ENCODE measurements around the gene DNLZ. TPM values are rescaled to one million over a fixed set of nuclear protein-coding genes. Genes with fewer than 3 reads are reported as not detected.

Gene DNLZ
- 18.9 TPM for polyA plus RNA-seq (2013, experiment 1 of 2)
- 19.7 TPM for polyA plus RNA-seq (2013, experiment 2 of 2)

- H3K27ac ChIP-seq (ENCODE audit: low read depth, low read length), result peak within 1 kb of the TSS; percentile 91
- no peak within 1 kb of the TSS for H2BK5ac ChIP-seq (ENCODE audit: low read length)
- peak within 1 kb of the TSS; percentile 98 for H3K56ac ChIP-seq (ENCODE audit: low read length)
These were observed at the start of gene DNLZ for GRCh38 chr9:136363106-136363948. DNLZ (minus strand) TSS chr9:136363744; CDS start chr9:136363714, 30 bp downstream.

GRCh38 chr9:136412962-136413361, 49.4 kb upstream of the DNLZ start:
- H3K18ac ChIP-seq (ENCODE audit: low read length), result no peak overlapping the region
- H3K79me2 ChIP-seq (ENCODE audit: control insufficient read depth, insufficient read depth, low read length), result peaks cover 42% of the 10 kb centered on the region
- no peak overlapping the region for H2BK5ac ChIP-seq (ENCODE audit: low read length)
- WGBS (ENCODE audit: extremely low coverage, insufficient coverage, low lambda C conversion rate), result no CpG with 5 or more reads among the region's 9 CpGs
- H2BK120ac ChIP-seq (ENCODE audit: low read depth, low read length), result no peak overlapping the region
- no peak overlapping the region for H3K4me2 ChIP-seq (ENCODE audit: low read length)
- no peak overlapping the region for H3K23ac ChIP-seq (ENCODE audit: low read length)
- peaks cover 5% of the 10 kb centered on the region for H3K4me1 ChIP-seq (ENCODE audit: control insufficient read depth, low read depth, low read length)
- no peaks in the 10 kb centered on the region for H3K27me3 ChIP-seq (ENCODE audit: insufficient read depth, low read length, poor library complexity)
- no peak overlapping the region for H4K5ac ChIP-seq (ENCODE audit: low read length)
- no peak overlapping the region for H3K9ac ChIP-seq (ENCODE audit: low read length)
- no peak overlapping the region for H4K8ac ChIP-seq (ENCODE audit: low read depth, low read length)
- no peak overlapping the region for H2BK15ac ChIP-seq (replicated peaks; ENCODE audit: low read depth)
- peaks cover 30% of the 10 kb centered on the region for H3K79me1 ChIP-seq (ENCODE audit: low read length)
- H3K36me3 ChIP-seq (ENCODE audit: control insufficient read depth, insufficient read depth, low read length), result peaks cover 21% of the 10 kb centered on the region
- H3K4ac ChIP-seq (ENCODE audit: low read depth, low read length), result no peak overlapping the region
- no peak for DNase-seq
- no peak overlapping the region for H3K56ac ChIP-seq (ENCODE audit: low read length)
- no peak overlapping the region for H3K4me3 ChIP-seq (ENCODE audit: low read length)
- no peak overlapping the region for H3K27ac ChIP-seq (ENCODE audit: low read depth, low read length)
- no peak overlapping the region for H2AK5ac ChIP-seq (ENCODE audit: low read length)

More at GRCh38 chr9:136363106-136363948, at the start of gene DNLZ:
- Histone ChIP-seq H3K79me2 (ENCODE audit: control insufficient read depth, insufficient read depth, low read length) (no peaks in the 10 kb centered on the region), H2BK15ac (replicated peaks; ENCODE audit: low read depth) (no peak within 1 kb of the TSS), H3K4me1 (ENCODE audit: control insufficient read depth, low read depth, low read length) (peaks cover 2% of the 10 kb centered on the region), H3K9ac (ENCODE audit: low read length) (peak within 1 kb of the TSS; percentile 94), H3K27me3 (ENCODE audit: insufficient read depth, low read length, poor library complexity) (no peaks in the 10 kb centered on the region), H3K18ac (ENCODE audit: low read length) (peak within 1 kb of the TSS; percentile 89), H3K23ac (ENCODE audit: low read length) (peak within 1 kb of the TSS; percentile 66), H3K4me3 (ENCODE audit: low read length) (peak within 1 kb of the TSS; percentile 82), H3K4ac (ENCODE audit: low read depth, low read length) (peak within 1 kb of the TSS; percentile 90), H3K4me2 (ENCODE audit: low read length) (peak within 1 kb of the TSS; percentile 31), H3K79me1 (ENCODE audit: low read length) (peaks cover 3% of the 10 kb centered on the region), H4K8ac (ENCODE audit: low read depth, low read length) (peak within 1 kb of the TSS; percentile 93), H2BK120ac (ENCODE audit: low read depth, low read length) (peak within 1 kb of the TSS; percentile 9), H4K5ac (ENCODE audit: low read length) (no peak within 1 kb of the TSS), H3K36me3 (ENCODE audit: control insufficient read depth, insufficient read depth, low read length) (no peaks in the 10 kb centered on the region), H2AK5ac (ENCODE audit: low read length) (peak within 1 kb of the TSS; percentile 58)
- WGBS (ENCODE audit: extremely low coverage, insufficient coverage, low lambda C conversion rate), result no CpG with 5 or more reads among the region's 97 CpGs
- peak; percentile 96 for DNase-seq

GRCh38 chr9:136411378-136411777, 47.8 kb upstream of the DNLZ start:
- whole genome bisulfite sequencing (ENCODE audit: extremely low coverage, insufficient coverage, low lambda C conversion rate), result no CpG with 5 or more reads among the region's 4 CpGs
- no peak overlapping the region for H4K8ac ChIP-seq (ENCODE audit: low read depth, low read length)
- H3K4me2 ChIP-seq (ENCODE audit: low read length), result peak overlapping the region; percentile 45
- no peak overlapping the region for H3K4ac ChIP-seq (ENCODE audit: low read depth, low read length)
- no peak overlapping the region for H2BK120ac ChIP-seq (ENCODE audit: low read depth, low read length)
- H3K79me2 ChIP-seq (ENCODE audit: control insufficient read depth, insufficient read depth, low read length), result peaks cover 42% of the 10 kb centered on the region
- peak overlapping the region; percentile 85 for H3K9ac ChIP-seq (ENCODE audit: low read length)
- no peak overlapping the region for H3K18ac ChIP-seq (ENCODE audit: low read length)
- H3K27me3 ChIP-seq (ENCODE audit: insufficient read depth, low read length, poor library complexity), result no peaks in the 10 kb centered on the region
- no peak overlapping the region for H2BK5ac ChIP-seq (ENCODE audit: low read length)
- peak overlapping the region; percentile 92 for H3K56ac ChIP-seq (ENCODE audit: low read length)
- H2AK5ac ChIP-seq (ENCODE audit: low read length), result no peak overlapping the region
- peaks cover 15% of the 10 kb centered on the region for H3K36me3 ChIP-seq (ENCODE audit: control insufficient read depth, insufficient read depth, low read length)
- DNase-seq, result no peak
- peaks cover 33% of the 10 kb centered on the region for H3K79me1 ChIP-seq (ENCODE audit: low read length)
- H4K5ac ChIP-seq (ENCODE audit: low read length), result no peak overlapping the region
- no peak overlapping the region for H3K27ac ChIP-seq (ENCODE audit: low read depth, low read length)
- H2BK15ac ChIP-seq (replicated peaks; ENCODE audit: low read depth), result no peak overlapping the region
- H3K4me1 ChIP-seq (ENCODE audit: control insufficient read depth, low read depth, low read length), result peaks cover 5% of the 10 kb centered on the region
- no peak overlapping the region for H3K23ac ChIP-seq (ENCODE audit: low read length)
- H3K4me3 ChIP-seq (ENCODE audit: low read length), result peak overlapping the region; percentile 83

- peaks cover 31% of the 10 kb centered on the region for H3K79me1 ChIP-seq (ENCODE audit: low read length)
- peak within 1 kb of the TSS; percentile 95 for H3K56ac ChIP-seq (ENCODE audit: low read length)
- WGBS (ENCODE audit: extremely low coverage, insufficient coverage, low lambda C conversion rate), result no CpG with 5 or more reads among the region's 83 CpGs
- no peak within 1 kb of the TSS for H2BK120ac ChIP-seq (ENCODE audit: low read depth, low read length)
- H3K36me3 ChIP-seq (ENCODE audit: control insufficient read depth, insufficient read depth, low read length), result peaks cover 10% of the 10 kb centered on the region
- peak within 1 kb of the TSS; percentile 34 for H3K18ac ChIP-seq (ENCODE audit: low read length)
- no peaks in the 10 kb centered on the region for H3K27me3 ChIP-seq (ENCODE audit: insufficient read depth, low read length, poor library complexity)
- peak within 1 kb of the TSS; percentile 88 for H3K4me2 ChIP-seq (ENCODE audit: low read length)
- peak within 1 kb of the TSS; percentile 91 for H3K9ac ChIP-seq (ENCODE audit: low read length)
- H3K79me2 ChIP-seq (ENCODE audit: control insufficient read depth, insufficient read depth, low read length), result peaks cover 42% of the 10 kb centered on the region
- H3K4me3 ChIP-seq (ENCODE audit: low read length), result peak within 1 kb of the TSS; percentile 83
- no peak within 1 kb of the TSS for H2AK5ac ChIP-seq (ENCODE audit: low read length)
- no peak within 1 kb of the TSS for H2BK15ac ChIP-seq (replicated peaks; ENCODE audit: low read depth)
- no peak within 1 kb of the TSS for H4K8ac ChIP-seq (ENCODE audit: low read depth, low read length)
- H3K23ac ChIP-seq (ENCODE audit: low read length), result peak within 1 kb of the TSS; percentile 97
- peak within 1 kb of the TSS; percentile 66 for H3K4ac ChIP-seq (ENCODE audit: low read depth, low read length)
- peaks cover 5% of the 10 kb centered on the region for H3K4me1 ChIP-seq (ENCODE audit: control insufficient read depth, low read depth, low read length)
- peak within 1 kb of the TSS; percentile 55 for H2BK5ac ChIP-seq (ENCODE audit: low read length)
- DNase-seq, result peak; percentile 92
- no peak within 1 kb of the TSS for H4K5ac ChIP-seq (ENCODE audit: low read length)
- H3K27ac ChIP-seq (ENCODE audit: low read depth, low read length), result peak within 1 kb of the TSS; percentile 30
These were observed 47.1 kb upstream of the DNLZ start, which contains the start of the genes ENTR1 and PMPCA for GRCh38 chr9:136410500-136411287. ENTR1 (minus strand) TSS chr9:136410614; CDS start chr9:136410397, 217 bp downstream. PMPCA (plus strand) TSS chr9:136410658; CDS start chr9:136410669, 11 bp downstream.

GRCh38 chr9:136409557-136410455, 46.3 kb upstream of the DNLZ start:
- no peak overlapping the region for H4K8ac ChIP-seq (ENCODE audit: low read depth, low read length)
- peak overlapping the region; percentile 95 for H3K56ac ChIP-seq (ENCODE audit: low read length)
- no peak overlapping the region for H2BK120ac ChIP-seq (ENCODE audit: low read depth, low read length)
- no CpG with 5 or more reads among the region's 71 CpGs for whole genome bisulfite sequencing (ENCODE audit: extremely low coverage, insufficient coverage, low lambda C conversion rate)
- peak overlapping the region; percentile 91 for H3K9ac ChIP-seq (ENCODE audit: low read length)
- no peak overlapping the region for H2AK5ac ChIP-seq (ENCODE audit: low read length)
- peak overlapping the region; percentile 97 for H3K23ac ChIP-seq (ENCODE audit: low read length)
- H3K4me3 ChIP-seq (ENCODE audit: low read length), result peak overlapping the region; percentile 82
- H3K4me1 ChIP-seq (ENCODE audit: control insufficient read depth, low read depth, low read length), result peaks cover 5% of the 10 kb centered on the region
- no peaks in the 10 kb centered on the region for H3K27me3 ChIP-seq (ENCODE audit: insufficient read depth, low read length, poor library complexity)
- peak overlapping the region; percentile 88 for H3K4me2 ChIP-seq (ENCODE audit: low read length)
- peaks cover 31% of the 10 kb centered on the region for H3K79me1 ChIP-seq (ENCODE audit: low read length)
- H2BK5ac ChIP-seq (ENCODE audit: low read length), result peak overlapping the region; percentile 55
- H3K27ac ChIP-seq (ENCODE audit: low read depth, low read length), result peak overlapping the region; percentile 30
- H3K4ac ChIP-seq (ENCODE audit: low read depth, low read length), result peak overlapping the region; percentile 66
- no peak overlapping the region for H4K5ac ChIP-seq (ENCODE audit: low read length)
- no peak overlapping the region for H2BK15ac ChIP-seq (replicated peaks; ENCODE audit: low read depth)
- H3K79me2 ChIP-seq (ENCODE audit: control insufficient read depth, insufficient read depth, low read length), result peaks cover 42% of the 10 kb centered on the region
- H3K36me3 ChIP-seq (ENCODE audit: control insufficient read depth, insufficient read depth, low read length), result peaks cover 10% of the 10 kb centered on the region
- DNase-seq, result peak; percentile 44
- peak overlapping the region; percentile 34 for H3K18ac ChIP-seq (ENCODE audit: low read length)

Data from mesendoderm (in vitro differentiated cells).